DOHH2 (cell line): ENCODE measurements around the gene TRPV4.

ENCODE experiments used
- EZH2phosphoT487 ChIP-seq: fragments of 200-600 bp; sonication (generic); IDR thresholded peaks from 2 replicates; pipeline ENCODE4 v1.6.1; 2017; ENCODE audit warnings: borderline replicate concordance, mild to moderate bottlenecking, antibody characterized with exemption, low read length, moderate library complexity, mixed read lengths
- TF ChIP-seq, protein P1 (sequence below): fragments of 200-600 bp; sonication (generic); IDR thresholded peaks from one replicate; pipeline ENCODE4 v1.5.1; 2014; ENCODE audit warnings: antibody characterized with exemption, mild to moderate bottlenecking, low read depth, low read length; ENCODE audit not compliant: poor library complexity, severe bottlenecking

DNA sequence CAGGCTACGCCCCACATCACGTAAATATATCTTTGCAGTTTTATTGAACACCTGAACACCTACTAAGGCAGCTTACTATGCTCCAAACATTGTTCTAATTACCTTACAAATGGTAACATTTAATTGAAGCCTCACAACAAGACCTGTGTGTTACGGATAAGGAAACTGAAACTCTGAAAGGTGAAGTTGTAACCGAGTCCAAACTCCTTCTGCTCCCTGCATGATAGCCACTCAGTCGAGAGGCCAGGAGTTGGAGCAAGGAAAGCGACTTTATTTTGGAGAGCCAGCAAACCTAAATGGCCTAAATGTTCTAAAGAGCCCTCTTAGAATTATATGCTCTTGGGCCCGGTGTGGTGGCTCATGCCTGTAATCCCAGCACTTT, 12.6 kb upstream of the TRPV4 start:
- TF ChIP-seq, protein P1, sequence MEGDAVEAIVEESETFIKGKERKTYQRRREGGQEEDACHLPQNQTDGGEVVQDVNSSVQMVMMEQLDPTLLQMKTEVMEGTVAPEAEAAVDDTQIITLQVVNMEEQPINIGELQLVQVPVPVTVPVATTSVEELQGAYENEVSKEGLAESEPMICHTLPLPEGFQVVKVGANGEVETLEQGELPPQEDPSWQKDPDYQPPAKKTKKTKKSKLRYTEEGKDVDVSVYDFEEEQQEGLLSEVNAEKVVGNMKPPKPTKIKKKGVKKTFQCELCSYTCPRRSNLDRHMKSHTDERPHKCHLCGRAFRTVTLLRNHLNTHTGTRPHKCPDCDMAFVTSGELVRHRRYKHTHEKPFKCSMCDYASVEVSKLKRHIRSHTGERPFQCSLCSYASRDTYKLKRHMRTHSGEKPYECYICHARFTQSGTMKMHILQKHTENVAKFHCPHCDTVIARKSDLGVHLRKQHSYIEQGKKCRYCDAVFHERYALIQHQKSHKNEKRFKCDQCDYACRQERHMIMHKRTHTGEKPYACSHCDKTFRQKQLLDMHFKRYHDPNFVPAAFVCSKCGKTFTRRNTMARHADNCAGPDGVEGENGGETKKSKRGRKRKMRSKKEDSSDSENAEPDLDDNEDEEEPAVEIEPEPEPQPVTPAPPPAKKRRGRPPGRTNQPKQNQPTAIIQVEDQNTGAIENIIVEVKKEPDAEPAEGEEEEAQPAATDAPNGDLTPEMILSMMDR = no peak
- no peak for TF ChIP-seq EZH2phosphoT487
